Measurements from ENCODE around the gene STAT5B. TPM values are rescaled to one million over a fixed set of nuclear protein-coding genes. Genes with fewer than 3 reads are reported as not detected.

Gene STAT5B
- total and polyA plus RNA-seq, 2 experiments from 2014 or later: 13.8 to 23.5 TPM

GRCh38 chr17:42255445-42255844 lies 20.7 kb downstream of the STAT5B start:
- WGBS, 2 experiments (ENCODE audit: low coverage in 1 of 2, low lambda C conversion rate in 2 of 2, missing lambda C conversion rate in 2 of 2): 93 to 94% methylated on average over 8 of the region's 8 CpGs
- TF ChIP-seq EZH2phosphoT487 (IDR thresholded peaks at IDR 0.05; ENCODE audit: insufficient read depth, low read depth) (no peak), EZH2 (IDR thresholded peaks at IDR 0.05; ENCODE audit: insufficient read depth, poor library complexity, severe bottlenecking) (no peak)
- in situ Hi-C loops (cut with MboI): no loop called here

GRCh38 chr17:42253578-42253977 lies 22.6 kb downstream of the STAT5B start:
- H3K4me1 ChIP-seq (ENCODE audit: insufficient read depth): peaks cover 20% of the 10 kb centered on the region
- H4K20me1 ChIP-seq (ENCODE audit: insufficient read depth): 0 out of 2 replicates have a peak, but pooled peaks cover 7% of the 10 kb centered on the region
- H3K9ac ChIP-seq: no peak overlapping the region
- no peaks in the 10 kb centered on the region for H3K27me3 ChIP-seq (replicated peaks; ENCODE audit: insufficient read depth)
- no peak overlapping the region for H3K27ac ChIP-seq
- peaks cover 18% of the 10 kb centered on the region for H3F3A ChIP-seq (ENCODE audit: insufficient read depth)
- peaks cover 70% of the 10 kb centered on the region for H3K79me2 ChIP-seq (ENCODE audit: insufficient read depth)
- no peak overlapping the region for H2AFZ ChIP-seq
- TF ChIP-seq EZH2 (IDR thresholded peaks at IDR 0.05; ENCODE audit: insufficient read depth, poor library complexity, severe bottlenecking): no peak
- no peak for TF ChIP-seq EZH2phosphoT487 (IDR thresholded peaks at IDR 0.05; ENCODE audit: insufficient read depth, low read depth)
- no peaks in the 10 kb centered on the region for H3K36me3 ChIP-seq (ENCODE audit: low read depth)
- H3K9me3 ChIP-seq (ENCODE audit: low read depth): no peaks in the 10 kb centered on the region
- 88 to 94% methylated on average over 5 of the region's 5 CpGs for WGBS, 2 experiments (ENCODE audit: low coverage in 1 of 2, low lambda C conversion rate in 2 of 2, missing lambda C conversion rate in 2 of 2)
- H3K4me3 ChIP-seq: no peak overlapping the region
- no peak overlapping the region for H3K4me2 ChIP-seq (ENCODE audit: unreplicated experiment)
- H3K9me2 ChIP-seq (ENCODE audit: insufficient read depth): no peaks in the 10 kb centered on the region
- in situ Hi-C loops (cut with MboI): no loop called here
- no peak for DNase-seq

More at GRCh38 chr17:42255445-42255844, 20.7 kb downstream of the STAT5B start:
- no peaks in the 10 kb centered on the region for H3K36me3 ChIP-seq (ENCODE audit: low read depth)
- no peak overlapping the region for H3K4me2 ChIP-seq (ENCODE audit: unreplicated experiment)
- no peak for DNase-seq
- H3K27ac ChIP-seq: no peak overlapping the region
- H3K4me3 ChIP-seq: no peak overlapping the region
- no peaks in the 10 kb centered on the region for H3K9me2 ChIP-seq (ENCODE audit: insufficient read depth)
- H3K79me2 ChIP-seq (ENCODE audit: insufficient read depth): peaks cover 68% of the 10 kb centered on the region
- no peaks in the 10 kb centered on the region for H3K9me3 ChIP-seq (ENCODE audit: low read depth)
- peaks cover 20% of the 10 kb centered on the region for H3K4me1 ChIP-seq (ENCODE audit: insufficient read depth)
- 0 out of 2 replicates have a peak, but pooled peaks cover 7% of the 10 kb centered on the region for H4K20me1 ChIP-seq (ENCODE audit: insufficient read depth)
- no peak overlapping the region for H3K9ac ChIP-seq
- H2AFZ ChIP-seq: no peak overlapping the region
- H3K27me3 ChIP-seq (replicated peaks; ENCODE audit: insufficient read depth): no peaks in the 10 kb centered on the region
- peaks cover 18% of the 10 kb centered on the region for H3F3A ChIP-seq (ENCODE audit: insufficient read depth)

GRCh38 chr17:42252597-42253550 lies 23.3 kb downstream of the STAT5B start:
- Histone ChIP-seq H3K9ac (no peak overlapping the region), H3K27ac (peak overlapping the region; percentile 16), H2AFZ (no peak overlapping the region), H3K4me2 (ENCODE audit: unreplicated experiment) (no peak overlapping the region), H4K20me1 (ENCODE audit: insufficient read depth) (0 out of 2 replicates have a peak, but pooled peaks cover 7% of the 10 kb centered on the region), H3K4me3 (no peak overlapping the region), H3K9me2 (ENCODE audit: insufficient read depth) (no peaks in the 10 kb centered on the region), H3F3A (ENCODE audit: insufficient read depth) (peaks cover 25% of the 10 kb centered on the region), H3K79me2 (ENCODE audit: insufficient read depth) (peaks cover 63% of the 10 kb centered on the region), H3K9me3 (ENCODE audit: low read depth) (no peaks in the 10 kb centered on the region), H3K27me3 (replicated peaks; ENCODE audit: insufficient read depth) (no peaks in the 10 kb centered on the region), H3K36me3 (ENCODE audit: low read depth) (no peaks in the 10 kb centered on the region), H3K4me1 (ENCODE audit: insufficient read depth) (peaks cover 26% of the 10 kb centered on the region)
- 39 to 41% methylated on average over 4 of the region's 4 CpGs for WGBS, 2 experiments (ENCODE audit: low coverage in 1 of 2, low lambda C conversion rate in 2 of 2, missing lambda C conversion rate in 2 of 2)
- in situ Hi-C loops (cut with MboI): no loop called here
- TF ChIP-seq EZH2 (IDR thresholded peaks at IDR 0.05; ENCODE audit: insufficient read depth, poor library complexity, severe bottlenecking): no peak
- no peak for TF ChIP-seq EZH2phosphoT487 (IDR thresholded peaks at IDR 0.05; ENCODE audit: insufficient read depth, low read depth)
- peak; percentile 40 for DNase-seq

- Histone ChIP-seq H2AFZ (no peak overlapping the region), H3K4me3 (no peak overlapping the region), H3K4me1 (ENCODE audit: insufficient read depth) (peaks cover 27% of the 10 kb centered on the region), H3K79me2 (ENCODE audit: insufficient read depth) (peaks cover 63% of the 10 kb centered on the region), H3K4me2 (ENCODE audit: unreplicated experiment) (no peak overlapping the region), H3K27ac (no peak overlapping the region), H3K9ac (no peak overlapping the region), H3F3A (ENCODE audit: insufficient read depth) (peaks cover 25% of the 10 kb centered on the region), H3K9me2 (ENCODE audit: insufficient read depth) (no peaks in the 10 kb centered on the region), H4K20me1 (ENCODE audit: insufficient read depth) (no peaks in the 10 kb centered on the region), H3K36me3 (ENCODE audit: low read depth) (0 out of 2 replicates have a peak, but pooled peaks cover 3% of the 10 kb centered on the region), H3K9me3 (ENCODE audit: low read depth) (no peaks in the 10 kb centered on the region), H3K27me3 (replicated peaks; ENCODE audit: insufficient read depth) (no peaks in the 10 kb centered on the region)
- in situ Hi-C loops (cut with MboI): no loop called here
- DNase-seq: peak; percentile 18
- TF ChIP-seq EZH2phosphoT487 (IDR thresholded peaks at IDR 0.05; ENCODE audit: insufficient read depth, low read depth) (no peak), EZH2 (IDR thresholded peaks at IDR 0.05; ENCODE audit: insufficient read depth, poor library complexity, severe bottlenecking) (no peak)
- WGBS, 2 experiments (ENCODE audit: low coverage in 1 of 2, low lambda C conversion rate in 2 of 2, missing lambda C conversion rate in 2 of 2): 93 to 97% methylated on average over 2 of the region's 2 CpGs
Measured at GRCh38 chr17:42251115-42251514, 25.1 kb downstream of the STAT5B start.
